ENCODE measurements around the gene BTBD8. TPM values are rescaled to one million over a fixed set of nuclear protein-coding genes. Genes with fewer than 3 reads are reported as not detected.

The BTBD8 gene
- total RNA-seq, 1 experiment from 2014 or later: 2.8 TPM

GRCh38 chr1:92188436-92189255, 108.5 kb downstream of the BTBD8 start:
- RAD21 ChIA-PET (ENCODE audit: low non-redundant PET in 1 of 2, low total read pairs in 2 of 2, uncharacterized antibody in 2 of 2, unreplicated experiment in 2 of 2): no interaction called here

GRCh38 chr1:92191726-92192125, 111.6 kb downstream of the BTBD8 start:
- TF ChIP-seq ELF1 (IDR thresholded peaks at IDR 0.05; ENCODE audit: borderline replicate concordance, low read depth): no peak
- TF ChIP-seq YY1 (IDR thresholded peaks at IDR 0.05; ENCODE audit: extremely low read depth, insufficient replicate concordance, low read depth, low read length): no peak
- no peak for TF ChIP-seq MAX (IDR thresholded peaks at IDR 0.05)
- no peak for TF ChIP-seq SP1 (IDR thresholded peaks at IDR 0.05; ENCODE audit: low read depth)
- TF ChIP-seq CTCF (IDR thresholded peaks at IDR 0.05 in 2 of 3, conservative IDR thresholded peaks at IDR 0.05 in 1 of 3; ENCODE audit: borderline replicate concordance in 1 of 3, insufficient read depth in 1 of 3, low read depth in 2 of 3, low read length in 2 of 3): no peak
- TF ChIP-seq JUND (IDR thresholded peaks at IDR 0.05): no peak
- TF ChIP-seq FOSL1 (IDR thresholded peaks at IDR 0.05; ENCODE audit: low read depth): no peak
- TF ChIP-seq SIN3A (IDR thresholded peaks at IDR 0.05; ENCODE audit: low read depth): no peak
- TF ChIP-seq CEBPB (IDR thresholded peaks at IDR 0.05; ENCODE audit: low read depth): no peak
- no peak for TF ChIP-seq SRF (IDR thresholded peaks at IDR 0.05; ENCODE audit: low read depth)
- TF ChIP-seq EZH2 (IDR thresholded peaks at IDR 0.05): no peak
- TF ChIP-seq EZH2phosphoT487 (IDR thresholded peaks at IDR 0.05; ENCODE audit: borderline replicate concordance): no peak
- no peak for TF ChIP-seq POLR2A (IDR thresholded peaks at IDR 0.05; ENCODE audit: borderline replicate concordance, extremely low read depth, insufficient read depth, insufficient read length)
- TF ChIP-seq POLR2AphosphoS5 (IDR thresholded peaks at IDR 0.05; ENCODE audit: low read depth, low read length): no peak
- no peak for TF ChIP-seq RAD21 (IDR thresholded peaks at IDR 0.05; ENCODE audit: low read depth)
- TF ChIP-seq ATF3 (IDR thresholded peaks at IDR 0.05): no peak
- H3K27ac ChIP-seq (ENCODE audit: low read depth, low read length): no peak overlapping the region
- no TSS peak for BruUV-seq (replicated peaks)
- no peaks in the 10 kb centered on the region for H4K20me1 ChIP-seq (ENCODE audit: insufficient read depth)
- H3K9ac ChIP-seq (ENCODE audit: low read length): no peak overlapping the region
- ATAC-seq (no peak), DNase-seq (ENCODE audit: low read depth, low spot score) (no peak)
- CTCF ChIA-PET: no interaction called here
- no peak overlapping the region for H3K4me3 ChIP-seq (replicated peaks in 1 of 2; ENCODE audit: low read depth in 1 of 2, low read length in 2 of 2)
- no peaks in the 10 kb centered on the region for H3K9me3 ChIP-seq (ENCODE audit: control insufficient read depth in 1 of 2, insufficient read depth in 1 of 2, low read depth in 1 of 2, low read length in 2 of 2)
- no peaks in the 10 kb centered on the region for H3K9me2 ChIP-seq (ENCODE audit: insufficient read depth)
- intact Hi-C loops (cut with micrococcal nuclease): no loop called here
- H3K4me1 ChIP-seq (ENCODE audit: control insufficient read depth in 1 of 2, insufficient read depth in 2 of 2, low read length in 2 of 2): no peaks in the 10 kb centered on the region
- no peak overlapping the region for H2AFZ ChIP-seq (ENCODE audit: low read depth, low read length, poor library complexity, severe bottlenecking)
- POLR2A ChIA-PET: no interaction called here
- no peaks in the 10 kb centered on the region for H3K36me3 ChIP-seq (ENCODE audit: control insufficient read depth in 1 of 2, insufficient read depth in 2 of 2, low read length in 2 of 2)
- RAD21 ChIA-PET (ENCODE audit: low non-redundant PET in 1 of 2, low total read pairs in 2 of 2, uncharacterized antibody in 2 of 2, unreplicated experiment in 2 of 2): no interaction called here
- no peaks in the 10 kb centered on the region for H3K79me2 ChIP-seq (ENCODE audit: insufficient read depth, low read length)
- H3K27me3 ChIP-seq (ENCODE audit: insufficient read depth, low read length): no peaks in the 10 kb centered on the region
- no peak overlapping the region for H3K4me2 ChIP-seq (ENCODE audit: low read length)

More at GRCh38 chr1:92188436-92189255, 108.5 kb downstream of the BTBD8 start:
- H3K4me1 ChIP-seq (ENCODE audit: control insufficient read depth in 1 of 2, insufficient read depth in 2 of 2, low read length in 2 of 2): peaks cover 0 to 3% of the 10 kb centered on the region in 2 experiments; a peak in 1 of 4 replicates
- H4K20me1 ChIP-seq (ENCODE audit: insufficient read depth): no peaks in the 10 kb centered on the region
- H3K79me2 ChIP-seq (ENCODE audit: insufficient read depth, low read length): no peaks in the 10 kb centered on the region
- BruUV-seq (replicated peaks): no TSS peak
- TF ChIP-seq EZH2 (IDR thresholded peaks at IDR 0.05) (no peak), SIN3A (IDR thresholded peaks at IDR 0.05; ENCODE audit: low read depth) (no peak), ELF1 (IDR thresholded peaks at IDR 0.05; ENCODE audit: borderline replicate concordance, low read depth) (no peak), RAD21 (IDR thresholded peaks at IDR 0.05; ENCODE audit: low read depth) (no peak)
- no peak for DNase-seq (ENCODE audit: low read depth, low spot score)
- no peak overlapping the region for H3K9ac ChIP-seq (ENCODE audit: low read length)
- H2AFZ ChIP-seq (ENCODE audit: low read depth, low read length, poor library complexity, severe bottlenecking): no peak overlapping the region
- H3K27me3 ChIP-seq (ENCODE audit: insufficient read depth, low read length): no peaks in the 10 kb centered on the region
- no peak overlapping the region for H3K4me2 ChIP-seq (ENCODE audit: low read length)
- H3K36me3 ChIP-seq (ENCODE audit: control insufficient read depth in 1 of 2, insufficient read depth in 2 of 2, low read length in 2 of 2): no peaks in the 10 kb centered on the region
- ATAC-seq: no peak
- H3K27ac ChIP-seq (ENCODE audit: low read depth, low read length): no peak overlapping the region
- no peaks in the 10 kb centered on the region for H3K9me3 ChIP-seq (ENCODE audit: control insufficient read depth in 1 of 2, insufficient read depth in 1 of 2, low read depth in 1 of 2, low read length in 2 of 2)
- intact Hi-C loops (cut with micrococcal nuclease): no loop called here
- H3K4me3 ChIP-seq (replicated peaks in 1 of 2; ENCODE audit: low read depth in 1 of 2, low read length in 2 of 2): no peak overlapping the region
- ChIA-PET POLR2A (no interaction called here), CTCF (no interaction called here)
- no peaks in the 10 kb centered on the region for H3K9me2 ChIP-seq (ENCODE audit: insufficient read depth)

Data from HCT116 (cell line).